GM12875 (cell line): ENCODE data around the gene F12.
"Not testable (repeated sequence)": the region's sequence is repeated elsewhere in the genome, so short reads cannot be mapped to it uniquely, and the experiment has no call there.

Experiments used
- H3K4me3 ChIP-seq: one replicate; pipeline ENCODE4 v1.5.1; 2011; ENCODE audit warnings: low read depth, low read length, control low read depth
- TF ChIP-seq, protein P1 (sequence below): IDR thresholded peaks from 2 replicates; pipeline ENCODE4 v1.5.1; 2011; ENCODE audit warnings: low read depth, mild to moderate bottlenecking, control low read depth, inconsistent platforms, low read length, moderate library complexity, borderline replicate concordance; ENCODE audit not compliant: insufficient read depth

Gene F12

DNA sequence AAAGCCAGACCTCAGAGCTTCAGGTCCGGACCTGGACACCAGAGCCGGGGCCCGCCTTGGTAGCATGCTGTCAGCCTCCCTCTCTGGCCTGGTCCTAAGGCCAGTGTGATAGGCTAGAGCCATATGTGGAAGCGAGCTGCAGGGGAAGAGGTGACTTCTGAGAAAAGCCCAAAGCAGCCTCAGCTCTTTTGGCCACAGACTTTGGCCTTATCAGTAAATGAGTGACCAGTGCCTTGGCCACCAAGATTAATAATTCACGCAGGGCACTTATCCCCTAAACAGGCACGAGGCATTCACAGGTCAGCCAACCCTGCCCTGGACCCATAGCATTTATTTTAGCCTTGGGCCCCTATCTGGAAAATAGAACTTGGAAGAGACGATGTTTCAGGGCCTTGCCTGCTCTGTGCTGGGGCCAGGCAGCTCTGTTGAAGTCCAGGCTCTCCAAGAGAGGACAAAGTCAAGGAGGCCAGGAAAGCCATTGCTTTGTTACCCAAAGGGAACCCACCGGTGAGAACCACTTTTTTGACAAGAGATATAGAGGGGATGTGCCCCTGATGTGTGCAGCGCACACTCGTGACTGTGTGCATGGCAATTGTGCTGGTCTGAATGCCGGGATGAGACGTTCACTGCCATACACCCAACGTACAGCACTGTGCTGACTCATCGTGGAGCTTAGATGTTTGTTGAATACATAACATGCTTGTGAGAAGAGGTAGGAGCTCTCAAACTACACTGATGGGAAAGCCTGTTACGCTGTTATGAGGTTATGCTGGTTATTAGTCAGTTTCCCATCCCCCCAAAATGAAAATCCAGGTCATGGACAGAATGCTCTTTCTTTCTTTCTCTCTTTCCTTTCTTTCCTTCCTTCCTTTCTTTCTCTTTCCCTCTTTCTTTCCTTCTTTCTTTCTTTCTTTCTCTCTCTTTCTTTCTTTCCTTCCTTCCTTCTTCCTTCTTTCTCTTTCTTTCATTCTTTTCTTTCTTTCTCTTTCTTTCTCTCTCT lies 30.2 kb downstream of the F12 start:
- TF ChIP-seq, protein P1, sequence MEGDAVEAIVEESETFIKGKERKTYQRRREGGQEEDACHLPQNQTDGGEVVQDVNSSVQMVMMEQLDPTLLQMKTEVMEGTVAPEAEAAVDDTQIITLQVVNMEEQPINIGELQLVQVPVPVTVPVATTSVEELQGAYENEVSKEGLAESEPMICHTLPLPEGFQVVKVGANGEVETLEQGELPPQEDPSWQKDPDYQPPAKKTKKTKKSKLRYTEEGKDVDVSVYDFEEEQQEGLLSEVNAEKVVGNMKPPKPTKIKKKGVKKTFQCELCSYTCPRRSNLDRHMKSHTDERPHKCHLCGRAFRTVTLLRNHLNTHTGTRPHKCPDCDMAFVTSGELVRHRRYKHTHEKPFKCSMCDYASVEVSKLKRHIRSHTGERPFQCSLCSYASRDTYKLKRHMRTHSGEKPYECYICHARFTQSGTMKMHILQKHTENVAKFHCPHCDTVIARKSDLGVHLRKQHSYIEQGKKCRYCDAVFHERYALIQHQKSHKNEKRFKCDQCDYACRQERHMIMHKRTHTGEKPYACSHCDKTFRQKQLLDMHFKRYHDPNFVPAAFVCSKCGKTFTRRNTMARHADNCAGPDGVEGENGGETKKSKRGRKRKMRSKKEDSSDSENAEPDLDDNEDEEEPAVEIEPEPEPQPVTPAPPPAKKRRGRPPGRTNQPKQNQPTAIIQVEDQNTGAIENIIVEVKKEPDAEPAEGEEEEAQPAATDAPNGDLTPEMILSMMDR = no peak
- H3K4me3 ChIP-seq = no peak overlapping the region

DNA sequence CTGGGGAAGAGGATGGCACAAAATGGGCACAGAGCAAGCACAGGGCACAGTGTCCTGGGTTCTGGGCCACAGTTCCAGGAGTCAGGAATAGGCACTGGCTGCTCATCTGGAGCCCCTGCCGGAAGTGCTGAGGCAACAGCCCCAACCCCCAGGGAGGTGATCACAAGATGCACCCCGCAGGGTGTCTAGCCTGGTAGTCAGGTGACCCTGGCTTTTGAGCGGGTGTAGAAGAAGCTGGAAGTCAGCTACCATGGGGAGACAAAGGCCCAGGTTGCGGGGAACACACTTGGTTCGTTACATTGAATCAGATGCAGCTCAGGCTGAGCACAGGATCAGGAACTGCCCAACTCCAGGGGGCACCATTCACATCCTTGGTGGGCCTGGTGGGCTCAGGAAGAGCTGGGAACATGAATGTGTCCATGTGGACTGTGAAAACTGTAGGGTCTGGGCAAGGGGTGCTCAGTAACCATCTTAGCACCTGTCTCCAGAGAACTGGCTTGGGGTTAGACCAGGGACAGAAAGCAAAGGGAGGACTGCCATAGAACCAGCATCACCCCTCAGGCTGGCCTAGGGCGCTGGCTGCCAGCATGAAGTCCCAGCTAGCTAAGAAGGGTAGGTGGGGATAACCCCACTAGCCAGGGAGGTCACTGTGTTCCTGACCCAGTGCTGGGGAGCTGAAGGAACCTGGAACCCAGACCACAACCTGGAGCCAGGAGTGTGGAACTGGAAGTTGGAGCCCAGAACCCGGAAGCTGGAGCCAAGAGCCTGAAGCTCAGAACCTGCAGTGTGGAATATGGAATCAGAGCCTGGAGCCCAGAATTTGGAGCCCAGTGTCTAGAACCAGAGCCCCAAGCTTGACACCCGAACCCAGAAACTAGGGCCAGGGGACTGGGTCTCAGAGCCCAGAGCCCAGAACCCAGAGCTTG lies 31.2 kb downstream of the F12 start:
- H3K4me3 ChIP-seq = no peak overlapping the region
- TF ChIP-seq, protein P1 = no peak

DNA sequence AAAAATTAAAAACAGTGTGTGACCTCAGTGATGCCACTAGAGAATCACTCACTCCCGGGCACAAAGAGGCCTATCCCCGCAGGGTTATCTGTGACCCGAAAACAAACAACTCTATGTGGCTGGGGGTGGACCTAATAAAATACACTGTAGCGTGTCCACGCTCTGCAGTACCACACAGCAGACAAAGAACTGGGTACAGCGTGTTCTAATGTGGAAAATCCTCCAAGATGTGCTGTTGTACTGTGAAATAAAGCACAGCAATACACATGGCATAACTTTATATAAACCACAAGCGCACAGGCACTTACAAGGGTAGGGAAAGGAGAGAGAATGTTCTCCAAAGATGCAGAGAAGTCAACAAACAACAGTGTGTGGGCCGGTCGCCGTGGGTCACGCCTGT lies 33.3 kb downstream of the F12 start:
- H3K4me3 ChIP-seq = no peak overlapping the region
- TF ChIP-seq, protein P1 = no peak

DNA sequence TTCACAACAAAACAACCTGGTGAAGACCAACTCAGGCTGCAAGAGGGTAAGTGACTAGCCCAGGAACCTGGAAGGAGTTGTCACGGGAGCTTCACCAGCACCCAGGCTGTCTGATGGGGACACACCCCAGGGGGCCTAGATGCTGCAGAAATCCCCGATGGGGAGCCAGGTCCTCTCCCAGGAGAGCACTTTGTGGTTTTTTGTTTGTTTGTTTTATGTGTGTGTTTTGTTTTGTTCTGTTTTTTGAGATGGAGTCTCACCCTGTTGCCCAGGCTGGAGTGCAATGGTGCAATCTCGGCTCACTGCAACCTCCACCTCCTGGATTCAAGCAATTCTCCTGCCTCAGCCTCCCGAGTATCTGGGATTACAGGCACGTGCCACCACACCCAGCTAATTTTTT lies 33.8 kb downstream of the F12 start:
- H3K4me3 ChIP-seq = not testable (repeated sequence)

DNA sequence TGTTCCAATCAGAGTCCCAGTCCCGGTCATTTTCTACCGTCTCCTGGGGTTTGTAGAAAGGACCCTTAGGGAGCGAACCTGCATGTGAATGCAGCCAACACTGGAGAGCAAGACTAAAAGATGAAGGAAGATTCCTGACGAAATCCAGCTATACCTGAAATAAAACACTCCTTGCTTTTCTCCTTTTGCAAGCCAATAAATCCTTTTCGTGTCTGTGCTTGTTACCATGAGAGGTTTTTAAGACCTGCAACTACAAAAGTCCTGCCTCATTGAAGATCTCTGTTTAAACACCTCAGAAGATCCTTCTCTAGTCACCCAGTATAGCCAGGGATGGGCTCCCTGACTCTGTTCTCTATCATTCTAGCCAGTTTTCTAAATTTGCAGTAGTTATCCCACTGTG lies 35.2 kb downstream of the F12 start:
- no peak overlapping the region for H3K4me3 ChIP-seq
- TF ChIP-seq, protein P1 = no peak

DNA sequence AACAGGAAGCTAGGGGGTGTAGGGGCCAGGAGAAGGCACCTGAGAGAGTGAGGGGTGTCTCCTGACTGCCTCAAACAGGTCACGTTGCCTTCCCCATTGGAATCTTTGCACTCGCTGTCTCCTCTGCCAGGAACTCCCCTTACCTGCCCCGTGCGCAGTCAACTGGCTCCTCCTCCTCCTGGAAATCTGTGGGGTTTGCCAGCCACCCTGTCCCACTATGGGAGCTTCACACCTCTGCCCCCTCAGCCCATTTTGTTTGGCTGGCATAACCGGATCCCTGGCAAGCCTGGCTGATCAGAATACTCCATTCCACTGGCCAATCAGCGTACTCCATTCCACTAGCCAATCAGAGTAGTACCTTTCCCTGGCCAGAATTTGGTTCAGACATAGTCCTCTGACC lies 35.6 kb downstream of the F12 start:
- TF ChIP-seq, protein P1 = no peak
- no peak overlapping the region for H3K4me3 ChIP-seq

DNA sequence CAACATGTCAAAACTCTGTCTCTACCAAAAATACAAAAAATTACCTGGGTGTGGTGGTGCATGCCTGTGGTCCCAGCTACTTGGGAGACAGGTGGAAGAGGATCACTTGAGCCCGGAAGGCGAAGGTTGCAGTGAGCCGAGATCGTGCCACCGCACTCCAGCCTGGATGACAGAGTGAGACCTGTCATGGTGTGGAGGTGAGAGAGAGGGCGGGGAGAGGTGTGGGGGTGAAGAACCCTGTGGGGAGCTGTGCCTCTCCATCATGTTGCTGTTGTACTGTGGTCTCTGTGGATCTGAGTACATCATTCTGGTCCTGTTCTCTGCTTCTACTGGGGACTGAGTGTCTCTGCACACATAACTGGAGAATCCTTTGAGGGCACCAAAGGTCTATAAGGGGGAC lies 36.5 kb downstream of the F12 start:
- H3K4me3 ChIP-seq = no peak overlapping the region
- TF ChIP-seq, protein P1 = no peak
